ENCODE measurements around the gene NPVF.

DNA sequence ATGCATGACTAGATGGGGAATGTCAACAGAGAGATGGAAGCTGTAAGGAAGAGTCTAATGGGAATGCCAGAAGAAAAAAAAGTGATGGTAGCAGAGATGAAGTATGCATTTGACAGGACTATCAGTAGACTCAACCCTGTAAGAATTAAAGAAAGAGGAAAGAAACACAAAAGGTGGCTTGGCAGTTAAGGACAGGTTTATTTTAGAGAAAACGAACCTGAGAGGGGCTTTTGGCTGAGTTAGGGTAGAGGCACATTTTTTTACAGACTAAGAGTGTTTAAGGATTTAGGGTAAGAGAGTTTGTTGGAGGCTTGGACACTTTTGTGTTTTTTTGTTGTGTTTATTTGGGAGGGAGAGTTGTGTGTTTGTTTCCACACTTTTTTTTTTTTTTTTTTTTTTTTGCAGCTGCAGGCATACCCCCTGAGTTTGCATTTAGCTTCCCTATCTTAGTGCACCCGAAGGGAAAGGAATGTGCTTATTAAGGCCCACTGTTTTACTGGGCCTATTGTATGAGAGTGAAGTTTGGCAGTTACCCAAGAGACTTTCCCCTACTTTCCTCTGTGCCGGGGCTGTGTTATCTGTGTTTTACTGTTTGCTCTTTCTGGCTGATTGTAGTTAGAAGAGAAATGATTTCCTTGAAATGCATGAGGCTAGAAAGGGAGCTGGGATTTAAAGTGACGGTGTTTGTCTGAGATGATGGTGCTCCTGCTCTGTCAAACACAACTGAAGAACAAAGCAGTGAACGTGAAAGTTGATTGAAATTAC is 32.0 kb downstream of the NPVF start:
- TF ChIP-seq, protein P1, sequence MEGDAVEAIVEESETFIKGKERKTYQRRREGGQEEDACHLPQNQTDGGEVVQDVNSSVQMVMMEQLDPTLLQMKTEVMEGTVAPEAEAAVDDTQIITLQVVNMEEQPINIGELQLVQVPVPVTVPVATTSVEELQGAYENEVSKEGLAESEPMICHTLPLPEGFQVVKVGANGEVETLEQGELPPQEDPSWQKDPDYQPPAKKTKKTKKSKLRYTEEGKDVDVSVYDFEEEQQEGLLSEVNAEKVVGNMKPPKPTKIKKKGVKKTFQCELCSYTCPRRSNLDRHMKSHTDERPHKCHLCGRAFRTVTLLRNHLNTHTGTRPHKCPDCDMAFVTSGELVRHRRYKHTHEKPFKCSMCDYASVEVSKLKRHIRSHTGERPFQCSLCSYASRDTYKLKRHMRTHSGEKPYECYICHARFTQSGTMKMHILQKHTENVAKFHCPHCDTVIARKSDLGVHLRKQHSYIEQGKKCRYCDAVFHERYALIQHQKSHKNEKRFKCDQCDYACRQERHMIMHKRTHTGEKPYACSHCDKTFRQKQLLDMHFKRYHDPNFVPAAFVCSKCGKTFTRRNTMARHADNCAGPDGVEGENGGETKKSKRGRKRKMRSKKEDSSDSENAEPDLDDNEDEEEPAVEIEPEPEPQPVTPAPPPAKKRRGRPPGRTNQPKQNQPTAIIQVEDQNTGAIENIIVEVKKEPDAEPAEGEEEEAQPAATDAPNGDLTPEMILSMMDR (IDR thresholded peaks at IDR 0.05; ENCODE audit: insufficient read depth, low read length, poor library complexity, severe bottlenecking), result no peak
- no peak for TF ChIP-seq EZH2phosphoT487 (conservative IDR thresholded peaks at IDR 0.05; ENCODE audit: low read length)

Measured in SU-DHL-6 (cell line).